H1 (cell line): ENCODE measurements around the gene C22orf23. TPM values are rescaled to one million over a fixed set of nuclear protein-coding genes. Genes with fewer than 3 reads are reported as not detected.

Source experiments
- CTCF ChIA-PET: fragments of 300-600 bp; sonication (Branson Sonifier 250); formaldehyde crosslinking; loops from one replicate; lab custom pipeline; 2021; ENCODE audit not compliant: partially characterized antibody; lab: Charles Lee
- POLR2A ChIA-PET: fragments of 300-600 bp; sonication (Branson Sonifier 250); formaldehyde crosslinking; loops from one replicate; lab custom pipeline; 2021; ENCODE audit warnings: inconsistent platforms; ENCODE audit not compliant: partially characterized antibody; lab: Charles Lee
- DNase-seq, 2 experiments: peaks; one replicate each; pipeline versions ENCODE4 v3.0.0 to v3.0.0-alpha.2; 2010 to 2022; ENCODE audit warnings: low spot score in 2 of 2, low read depth in 1 of 2, mixed read lengths in 1 of 2
- FAIRE-seq: peaks from 2 replicates; lab custom pipeline; 2011; peaks lifted over from hg19 to GRCh38; lab: Jason Lieb, UNC
- H2AFZ ChIP-seq: 2 replicates; pipeline ENCODE4 v1.8.1; 2012; ENCODE audit warnings: low read length, inconsistent platforms
- H2AK5ac ChIP-seq: 2 replicates; pipeline ENCODE4 v1.6.1; 2013; ENCODE audit warnings: low read depth, low read length
- H2BK120ac ChIP-seq: replicated peaks from 2 replicates; pipeline ENCODE3; 2013; ENCODE audit warnings: low read depth, low read length, inconsistent platforms
- H2BK12ac ChIP-seq: 2 replicates; pipeline ENCODE4 v1.6.1; 2013; ENCODE audit warnings: low read depth, low read length
- H2BK15ac ChIP-seq: 2 replicates; pipeline ENCODE4 v1.6.1; 2013; ENCODE audit warnings: low read length
- H2BK20ac ChIP-seq: 2 replicates; pipeline ENCODE4 v1.6.1; 2013; ENCODE audit warnings: low read length
- H2BK5ac ChIP-seq: 2 replicates; pipeline ENCODE4 v1.6.1; 2013; ENCODE audit warnings: low read depth, low read length
- H3K14ac ChIP-seq: 2 replicates; pipeline ENCODE4 v1.6.1; 2013; ENCODE audit warnings: inconsistent platforms; ENCODE audit not compliant: insufficient read length
- H3K18ac ChIP-seq: 2 replicates; pipeline ENCODE4 v1.6.1; 2013; ENCODE audit warnings: low read length; ENCODE audit errors: extremely low read depth
- H3K23ac ChIP-seq: 2 replicates; pipeline ENCODE4 v1.6.1; 2013; ENCODE audit warnings: inconsistent platforms; ENCODE audit not compliant: insufficient read length
- H3K23me2 ChIP-seq: 2 replicates; pipeline ENCODE4 v1.6.1; 2013; ENCODE audit warnings: low read depth, low read length
- H3K27ac ChIP-seq: 2 replicates; pipeline ENCODE4 v1.6.1; 2011; ENCODE audit warnings: low read depth, low read length, inconsistent platforms
- H3K27me3 ChIP-seq, 4 experiments: replicated peaks in 1 of 4; 1 replicate in 1 of 4; 2 replicates in 3 of 4; pipeline versions ENCODE4 v1.6.1 to v1.8.1; 2011 to 2013; ENCODE audit warnings: low read length in 3 of 4, mild to moderate bottlenecking in 3 of 4, inconsistent platforms in 2 of 4, mixed read lengths in 2 of 4, moderate library complexity in 1 of 4; ENCODE audit not compliant: control insufficient read depth in 3 of 4, insufficient read depth in 3 of 4; ENCODE audit errors: extremely low read depth in 1 of 4
- H3K36me3 ChIP-seq, 4 experiments: 2 replicates each; pipeline versions ENCODE4 v1.6.1 to v1.8.1; 2011 to 2013; ENCODE audit warnings: mild to moderate bottlenecking in 4 of 4, low read length in 3 of 4, moderate library complexity in 2 of 4, control low read depth in 1 of 4, inconsistent platforms in 1 of 4; ENCODE audit not compliant: insufficient read depth in 4 of 4, control insufficient read depth in 2 of 4
- H3K4ac ChIP-seq: replicated peaks from 2 replicates; pipeline ENCODE3; 2013; ENCODE audit warnings: low read length, low read depth, mixed read lengths, inconsistent platforms; ENCODE audit not compliant: insufficient read length
- H3K4me1 ChIP-seq, 4 experiments: replicated peaks in 1 of 4; 1 replicate in 1 of 4; 2 replicates in 3 of 4; pipeline versions ENCODE4 v1.6.1 to v1.8.1; 2011 to 2013; ENCODE audit warnings: low read length in 3 of 4, inconsistent platforms in 2 of 4, mixed read lengths in 1 of 4; ENCODE audit not compliant: insufficient read depth in 4 of 4, control insufficient read depth in 3 of 4
- H3K4me2 ChIP-seq, 2 experiments: 2 replicates each; pipeline versions ENCODE4 v1.6.1 to v1.8.1; 2011 to 2013; ENCODE audit warnings: low read depth in 2 of 2, low read length in 2 of 2, control low read depth in 1 of 2, inconsistent platforms in 1 of 2, mild to moderate bottlenecking in 1 of 2; ENCODE audit not compliant: insufficient read depth in 1 of 2
- H3K4me3 ChIP-seq, 4 experiments: fragments of 200-600, 300-600 bp in 1 of 4; sonication (generic), shearing (Covaris generic), sonication (Bioruptor Twin) in 1 of 4; 2 replicates each; pipeline versions ENCODE4 v1.5.1 to v1.8.1; 2011 to 2016; ENCODE audit warnings: low read length in 4 of 4, low read depth in 3 of 4, control low read depth in 2 of 4, inconsistent platforms in 2 of 4, mild to moderate bottlenecking in 2 of 4, mixed read lengths in 1 of 4, moderate library complexity in 1 of 4; ENCODE audit not compliant: insufficient read depth in 2 of 4; ENCODE audit errors: extremely low read depth in 1 of 4
- H3K56ac ChIP-seq: replicated peaks from 2 replicates; pipeline ENCODE3; 2013; ENCODE audit warnings: low read depth, mild to moderate bottlenecking, mixed read lengths, low read length, inconsistent platforms; ENCODE audit not compliant: insufficient read length
- H3K79me1 ChIP-seq: 2 replicates; pipeline ENCODE4 v1.6.1; 2013; ENCODE audit warnings: low read depth, low read length, control low read depth
- H3K79me2 ChIP-seq, 2 experiments: 2 replicates each; pipeline versions ENCODE4 v1.6.1 to v1.8.1; 2012 to 2013; ENCODE audit warnings: low read length in 2 of 2, mild to moderate bottlenecking in 2 of 2, inconsistent platforms in 1 of 2; ENCODE audit not compliant: insufficient read depth in 2 of 2, control insufficient read depth in 1 of 2
- H3K9ac ChIP-seq, 4 experiments: replicated peaks in 1 of 4; 1 replicate in 1 of 4; 2 replicates in 3 of 4; pipeline versions ENCODE4 v1.6.1 to v1.8.1; 2011 to 2013; ENCODE audit warnings: low read depth in 3 of 4, low read length in 3 of 4, control low read depth in 2 of 4, mild to moderate bottlenecking in 2 of 4, moderate library complexity in 2 of 4, inconsistent platforms in 1 of 4; ENCODE audit errors: extremely low read depth in 1 of 4
- H3K9me3 ChIP-seq, 2 experiments: 2 replicates each; pipeline versions ENCODE4 v1.6.1 to v1.8.1; 2012 to 2013; ENCODE audit warnings: mild to moderate bottlenecking in 2 of 2, moderate library complexity in 2 of 2, control low read depth in 1 of 2, inconsistent platforms in 1 of 2, low read depth in 1 of 2, low read length in 1 of 2, mixed read lengths in 1 of 2; ENCODE audit not compliant: insufficient read depth in 2 of 2
- H4K20me1 ChIP-seq, 2 experiments: replicated peaks in 1 of 2; 2 replicates each; pipeline versions ENCODE3 to v1.8.1; 2011 to 2013; ENCODE audit warnings: inconsistent platforms in 2 of 2, low read length in 2 of 2, mild to moderate bottlenecking in 1 of 2; ENCODE audit not compliant: insufficient read depth in 2 of 2, control insufficient read depth in 1 of 2
- H4K5ac ChIP-seq: 2 replicates; pipeline ENCODE4 v1.6.1; 2013; ENCODE audit warnings: low read length, low read depth, mixed read lengths, inconsistent platforms; ENCODE audit not compliant: insufficient read length
- H4K8ac ChIP-seq: 2 replicates; pipeline ENCODE4 v1.8.0; 2013; ENCODE audit warnings: mild to moderate bottlenecking, moderate library complexity, low read length, inconsistent platforms; ENCODE audit not compliant: insufficient read depth; ENCODE audit errors: extremely low read depth
- H4K91ac ChIP-seq: replicated peaks from 2 replicates; pipeline ENCODE3; 2013; ENCODE audit warnings: low read length, mixed read lengths, inconsistent platforms; ENCODE audit not compliant: insufficient read length
- ASH2L ChIP-seq: fragments of 200-600, 300-600 bp; sonication (generic); IDR thresholded peaks from one replicate; pipeline ENCODE4 v1.7.1; 2017; ENCODE audit warnings: low read length
- BRCA1 ChIP-seq: IDR thresholded peaks from 2 replicates; pipeline ENCODE4 v1.6.1; 2012; ENCODE audit warnings: low read depth, low read length, improper control_type of control experiment
- CBX5 ChIP-seq: fragments of 300-800, 300-1000 bp; sonication (generic); IDR thresholded peaks from 2 replicates; pipeline ENCODE4 v1.7.1; 2016; ENCODE audit warnings: antibody characterized with exemption, low read length, low read depth
- EGR1 ChIP-seq: IDR thresholded peaks from 2 replicates; pipeline ENCODE4 v1.6.1; 2011; ENCODE audit warnings: low read depth, low read length, borderline replicate concordance
- HDAC2 ChIP-seq, 2 experiments: fragments of 300-600 bp in 1 of 2; sonication (generic) in 1 of 2; IDR thresholded peaks; 2 replicates each; pipeline ENCODE4 v1.6.1; 2011 to 2012; ENCODE audit warnings: low read depth in 2 of 2, low read length in 2 of 2, mild to moderate bottlenecking in 2 of 2, moderate library complexity in 2 of 2, borderline replicate concordance in 1 of 2, inconsistent platforms in 1 of 2
- ZNF274 ChIP-seq: IDR thresholded peaks from 2 replicates; pipeline ENCODE4 v1.7.0; 2012; ENCODE audit warnings: low read length, borderline replicate concordance; ENCODE audit errors: extremely low read depth
- WGBS, 2 experiments: shearing (Covaris generic) in 1 of 2; methylation state at CpG; one replicate each; pipeline versions ENCODE4 v1.1.6 to v1.1.7; 2013 to 2015; ENCODE audit warnings: low lambda C conversion rate in 2 of 2, mixed read lengths in 2 of 2, inconsistent platforms in 1 of 2, low coverage in 1 of 2, missing lambda C conversion rate in 1 of 2; ENCODE audit not compliant: insufficient replicate concordance in 2 of 2, insufficient coverage in 1 of 2, insufficient read length in 1 of 2; ENCODE audit errors: extremely low coverage in 1 of 2, missing lambda C conversion rate in 1 of 2; 5-methylcytosine and 5-hydroxymethylcytosine counted together
- polyA plus RNA-seq, 7 experiments: library from polyadenylated mRNA; depleted of rRNA in 3 of 7; stranded (reverse) in 5 of 7; unstranded in 2 of 7; fragments of >200 nt in 5 of 7; fragments of 200-250 nt in 2 of 7; gene quantifications; 1 replicate in 5 of 7; 2 replicates in 1 of 7; 4 replicates in 1 of 7; pipeline versions ENCODE4 v1.2.1 to v1.2.3, GENCODE V29; 2011 to 2013; ENCODE audit warnings: missing spikeins in 2 of 7, mixed read lengths in 2 of 7
- total RNA-seq: library from RNA; stranded (reverse); fragmentation: NEBNext Ultra II Directional; extraction: Animal tissue kit (Norgen Biotek cat#: 25700); gene quantifications from 2 replicates; pipeline ENCODE4 v1.2.1, GENCODE V29; 2021

The C22orf23 gene
- total and polyA plus RNA-seq, 2 of the 8 experiments (the other 6 are each of a cell fraction or from before 2014, with no cell fraction given) = 0.50 to 0.54 TPM

GRCh38 chr22:37990862-37991261 is 37.5 kb upstream of the C22orf23 start:
- Histone ChIP-seq H2BK5ac (no peak overlapping the region), H3K4me1 (peaks cover 0 to 3% (median under 1%) of the 10 kb centered on the region in 4 experiments; a peak in 3 of 7 replicates), H2AFZ (no peak overlapping the region), H2BK12ac (no peak overlapping the region), H2BK20ac (no peak overlapping the region), H3K9ac (no peak overlapping the region), H3K4ac (no peak overlapping the region), H3K4me2 (no peak overlapping the region), H4K91ac (no peak overlapping the region), H3K79me2 (no peaks in the 10 kb centered on the region), H3K36me3 (no peaks in the 10 kb centered on the region; a peak in 1 of 8 replicates), H3K27me3 (no peaks in the 10 kb centered on the region; a peak in 1 of 7 replicates), H3K23me2 (no peaks in the 10 kb centered on the region), H2AK5ac (no peak overlapping the region), H4K20me1 (no peaks in the 10 kb centered on the region), H3K14ac (no peak overlapping the region), H4K5ac (no peak overlapping the region), H4K8ac (no peak overlapping the region), H3K23ac (no peak overlapping the region), H3K9me3 (no peaks in the 10 kb centered on the region), H2BK120ac (no peak overlapping the region), H3K18ac (no peak overlapping the region), H3K56ac (no peak overlapping the region), H3K27ac (no peak overlapping the region), H3K79me1 (no peaks in the 10 kb centered on the region), H3K4me3 (no peak overlapping the region), H2BK15ac (no peak overlapping the region)
- DNase-seq (no peak), FAIRE-seq (no peak)
- ChIA-PET CTCF (interaction anchor here (0.6 to 3.5 kb wide), 2 partner anchors 62 to 255 kb away, joined by 3 to 17 read pairs; no protein-coding TSS in a partner anchor), POLR2A (no interaction called here)
- WGBS, 2 experiments = 93% methylated on average over 7 of the region's 7 CpGs; no CpG with 5 or more reads in 1 of the 2 experiments
- TF ChIP-seq BRCA1 (no peak), EGR1 (no peak), HDAC2 (IDR thresholded peaks at IDR 0.05; ENCODE audit: borderline replicate concordance in 1 of 2, low read depth in 2 of 2, low read length in 2 of 2) (no peak), ASH2L (no peak), ZNF274 (no peak), CBX5 (no peak)
